Inflammatory macrophage (primary cell): Measurements from ENCODE around the gene INSR.

Source experiments
- DNase-seq, 2 donors: peaks; one replicate each; pipeline ENCODE4 v3.0.0-alpha.2; 2020 to 2022

INSR gene

DNA sequence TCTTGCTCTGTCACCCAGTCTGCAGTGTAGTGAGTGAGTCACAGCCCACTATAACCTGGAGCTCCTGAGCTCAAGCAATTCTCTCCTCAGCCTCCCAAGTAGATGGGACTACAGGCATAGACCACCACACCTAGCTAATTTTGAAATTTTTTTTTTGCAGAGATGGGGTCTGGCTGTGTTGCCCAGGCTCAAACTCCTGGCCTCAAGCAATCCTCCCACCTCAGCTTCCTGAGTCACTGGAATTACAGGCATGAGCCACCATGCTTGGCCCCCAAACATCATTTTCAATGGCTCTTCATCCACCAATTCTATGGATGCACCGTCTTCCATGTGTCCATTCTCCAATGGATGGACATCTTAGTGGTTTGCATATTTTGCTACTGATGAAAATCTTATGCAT, 155.8 kb downstream of the INSR start:
- no peak for DNase-seq

DNA sequence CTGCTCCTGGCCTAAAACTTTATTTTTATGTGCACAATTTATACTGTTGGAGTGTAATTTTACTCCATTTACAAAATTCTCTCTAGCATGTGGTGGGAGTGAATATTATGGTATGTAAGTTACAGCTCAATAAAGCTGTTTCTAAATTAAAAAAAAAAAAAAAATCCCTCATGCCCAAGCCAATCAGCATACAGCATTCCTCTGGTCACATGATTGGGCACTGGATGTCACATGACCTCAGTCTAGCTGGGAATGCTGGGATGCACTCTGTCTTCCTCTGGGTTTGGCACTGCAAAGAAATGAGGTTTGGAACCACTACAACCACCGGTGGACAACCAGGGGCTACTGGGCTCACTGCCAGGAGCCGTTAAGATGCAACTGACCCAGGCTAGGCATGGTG, 157.1 kb downstream of the INSR start:
- no peak for DNase-seq

DNA sequence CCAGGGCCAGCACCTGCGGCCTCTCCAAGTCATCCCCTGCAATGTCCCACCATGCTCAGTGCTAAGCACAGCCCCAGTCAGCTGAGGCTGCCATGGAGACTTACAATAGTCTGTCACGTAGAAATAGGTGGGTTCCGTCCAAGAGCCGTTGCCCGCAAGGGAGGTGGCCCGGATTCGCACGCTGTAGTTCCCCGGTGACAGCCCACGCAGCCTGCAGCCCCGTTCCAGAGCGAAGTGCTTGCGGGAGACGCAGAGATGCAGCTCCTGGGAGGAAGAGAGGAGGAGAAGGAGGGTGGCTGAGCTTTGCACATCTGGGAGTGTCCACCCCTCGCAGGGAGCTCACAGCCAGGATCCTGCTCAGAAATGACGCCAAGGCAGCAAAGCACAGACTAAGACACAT, 162.2 kb downstream of the INSR start:
- DNase-seq: no peak

DNA sequence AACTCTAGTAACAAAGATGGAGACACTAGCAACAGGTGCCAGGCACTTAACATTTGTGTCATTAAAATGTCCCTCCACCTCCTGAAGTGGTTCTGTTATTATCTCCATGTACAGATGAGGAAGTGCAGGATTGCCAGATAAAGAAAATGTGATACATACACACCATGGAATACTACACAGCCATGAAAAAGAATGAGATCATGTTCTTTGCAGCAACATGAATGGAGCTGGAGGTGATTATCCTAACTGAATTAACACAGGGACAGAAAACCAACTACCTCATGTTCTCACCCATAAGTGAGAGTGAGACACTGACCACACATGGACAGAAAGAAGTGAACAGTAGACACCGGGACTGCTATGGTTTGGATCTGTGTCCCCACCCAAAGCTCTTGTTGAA, 164.2 kb downstream of the INSR start:
- no peak for DNase-seq

DNA sequence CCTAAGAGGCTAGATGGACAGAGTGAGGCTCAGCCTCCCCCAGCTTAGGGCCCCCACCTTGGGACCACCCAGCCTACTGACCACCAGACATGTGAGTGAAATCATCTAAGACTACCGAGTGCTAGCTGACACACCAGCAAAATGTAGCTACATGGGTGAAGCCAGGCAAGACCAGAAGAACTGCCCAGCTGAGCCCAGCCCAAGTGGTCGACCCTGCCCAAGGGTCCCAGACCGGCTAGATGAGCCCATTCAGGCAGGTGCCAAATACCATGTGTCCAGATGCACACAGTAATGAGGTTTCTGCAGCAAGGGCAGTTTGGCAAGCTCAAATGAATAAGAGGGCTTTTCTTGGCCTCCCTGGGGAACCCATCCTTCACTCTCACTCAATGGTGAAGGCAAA, 168.1 kb downstream of the INSR start:
- no peak for DNase-seq

DNA sequence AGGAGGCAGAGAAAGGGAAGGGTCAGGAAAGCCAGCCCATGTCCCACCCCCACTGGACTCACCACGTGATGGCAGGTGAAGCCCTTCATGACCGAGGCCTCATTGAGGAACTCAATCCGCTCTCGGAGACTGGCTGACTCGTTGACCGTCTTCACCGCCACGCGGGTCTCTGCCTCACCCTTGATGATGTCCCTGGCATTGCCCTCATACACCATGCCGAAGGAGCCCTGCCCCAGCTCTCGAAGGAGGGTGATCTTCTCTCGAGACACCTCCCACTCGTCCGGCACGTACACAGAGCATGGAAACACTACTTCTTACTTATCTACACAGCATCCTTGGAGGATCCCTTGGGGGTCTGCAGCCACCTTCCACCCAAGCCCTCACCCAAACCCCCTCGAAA, 169.0 kb downstream of the INSR start:
- no peak for DNase-seq

DNA sequence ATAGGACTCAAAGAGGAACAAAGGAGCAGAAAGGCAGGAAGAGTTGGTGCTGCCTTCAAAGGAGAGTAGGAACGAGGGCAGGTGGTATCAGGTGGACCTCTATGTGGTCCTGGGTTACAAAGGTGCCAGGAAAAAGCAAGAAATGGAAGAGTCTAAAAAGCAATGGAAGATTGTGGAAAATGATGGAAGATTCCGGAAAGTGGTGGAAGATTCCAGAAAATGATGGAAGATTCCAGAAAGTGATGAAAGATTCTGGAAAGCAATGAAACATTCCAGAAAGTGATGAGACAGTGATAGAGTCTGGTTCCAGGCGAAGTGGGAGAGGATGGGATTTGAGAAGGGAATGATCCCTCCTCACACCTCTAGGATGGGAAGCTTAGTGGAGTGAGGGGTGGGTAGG, 169.4 kb downstream of the INSR start:
- no peak for DNase-seq

DNA sequence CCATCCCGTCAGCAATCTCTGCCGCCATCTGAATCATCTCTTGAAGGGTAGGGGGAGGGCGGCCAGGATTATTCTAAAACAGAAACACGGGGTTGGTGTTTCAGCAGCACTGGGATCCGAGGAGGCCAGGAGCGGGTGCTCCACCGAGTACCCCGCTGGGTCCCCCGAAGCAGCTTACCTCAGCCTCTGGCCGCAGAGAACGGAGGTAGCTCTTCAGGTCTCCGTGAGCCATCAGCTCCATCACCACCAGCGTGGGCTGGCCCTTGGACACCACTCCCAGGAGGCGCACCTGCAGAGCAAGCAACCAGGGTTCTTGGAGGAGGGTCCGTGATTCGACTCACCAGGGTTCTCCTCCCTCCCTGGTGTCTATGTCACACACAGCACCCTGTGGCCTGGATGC, 171.5 kb downstream of the INSR start:
- no peak for DNase-seq

DNA sequence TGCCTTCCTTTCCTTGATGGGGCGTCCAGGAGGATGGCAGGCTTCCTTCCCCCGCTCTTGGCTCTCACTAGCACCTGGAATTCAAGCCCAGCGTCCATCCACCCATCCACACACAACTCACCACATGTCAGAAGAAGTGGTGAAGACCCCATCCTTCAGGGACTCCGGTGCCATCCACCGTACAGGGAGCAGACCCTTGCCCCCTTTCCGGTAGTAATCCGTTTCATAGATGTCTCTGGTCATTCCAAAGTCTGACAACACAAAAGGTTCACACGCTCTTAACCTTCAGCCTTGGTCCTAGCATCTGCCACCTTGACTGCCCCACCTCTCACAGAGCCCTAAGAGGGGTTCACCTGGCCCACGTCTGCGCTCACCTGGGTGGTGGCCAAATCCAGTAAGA, 173.7 kb downstream of the INSR start:
- no peak for DNase-seq

DNA sequence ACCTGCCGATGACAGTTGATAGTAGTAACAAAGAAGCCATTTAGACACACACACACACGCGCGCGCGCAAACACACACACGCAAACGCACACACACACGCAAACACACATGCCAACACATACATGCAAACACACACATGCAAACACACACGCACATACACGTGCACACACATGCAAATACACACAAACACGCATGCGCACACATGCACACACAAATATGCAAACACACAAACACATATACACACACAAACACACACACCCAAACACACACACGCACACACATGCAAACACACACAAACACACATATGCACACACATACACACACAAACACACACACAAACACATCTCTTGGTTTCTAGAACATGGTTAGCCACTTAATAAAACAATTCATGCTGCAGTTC, 174.6 kb downstream of the INSR start:
- no peak for DNase-seq

DNA sequence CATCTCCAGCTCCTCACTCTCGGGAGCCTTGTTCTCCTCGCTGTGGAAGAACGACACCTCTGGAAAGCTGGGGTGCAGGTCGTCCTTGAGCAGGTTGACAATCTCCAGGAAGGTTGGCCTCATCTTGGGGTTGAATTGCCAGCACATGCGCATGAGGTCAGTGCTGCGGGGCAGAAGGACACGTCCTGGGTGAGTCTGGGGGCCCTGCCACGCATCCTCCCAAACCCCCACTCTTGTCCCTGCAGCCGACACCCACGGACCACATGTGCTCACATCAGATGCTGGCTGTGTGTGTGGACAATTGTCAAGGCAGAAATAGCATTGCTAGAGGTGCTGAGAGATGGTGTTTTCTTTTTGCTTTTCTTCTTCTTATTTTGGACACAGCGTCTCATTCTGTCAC, 177.0 kb downstream of the INSR start:
- no peak for DNase-seq

DNA sequence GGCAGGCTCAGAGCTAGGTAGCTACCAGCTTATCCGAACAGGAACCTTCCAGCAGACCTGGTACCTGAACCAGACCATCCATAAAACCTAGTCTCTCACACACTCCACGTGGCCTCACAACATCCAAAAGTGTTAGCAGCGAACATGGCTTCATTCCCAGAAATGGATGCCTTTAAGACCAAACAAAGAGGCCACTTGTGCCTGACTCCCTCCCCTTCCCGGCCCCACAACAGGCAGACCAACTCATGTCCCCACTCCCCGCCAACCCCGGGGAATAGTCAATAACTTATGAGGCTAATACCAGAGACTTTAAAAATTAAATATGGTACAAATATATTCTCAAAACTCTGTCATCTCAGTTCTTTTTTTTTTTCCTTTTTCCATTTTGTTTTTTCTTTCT, 178.5 kb downstream of the INSR start:
- no peak for DNase-seq

DNA sequence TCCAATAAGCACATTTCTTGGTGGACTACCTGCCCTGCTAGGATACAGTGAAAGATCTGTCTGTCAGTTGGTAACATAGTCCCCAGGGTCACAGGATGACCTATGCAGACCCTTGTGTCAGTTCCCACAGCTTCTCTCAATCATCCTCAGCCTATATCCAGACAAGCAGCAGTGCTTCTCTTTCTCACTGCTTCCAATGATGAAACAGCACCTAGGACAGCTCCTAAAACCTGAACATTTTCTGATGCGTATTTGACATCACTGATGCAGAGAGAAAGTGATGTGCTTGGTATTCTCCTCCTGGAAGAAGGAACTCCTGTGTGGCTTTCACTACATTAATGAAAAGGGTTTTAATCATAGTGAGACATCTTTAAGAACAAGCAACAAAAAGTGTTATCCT, 181.0 kb downstream of the INSR start:
- no peak for DNase-seq

DNA sequence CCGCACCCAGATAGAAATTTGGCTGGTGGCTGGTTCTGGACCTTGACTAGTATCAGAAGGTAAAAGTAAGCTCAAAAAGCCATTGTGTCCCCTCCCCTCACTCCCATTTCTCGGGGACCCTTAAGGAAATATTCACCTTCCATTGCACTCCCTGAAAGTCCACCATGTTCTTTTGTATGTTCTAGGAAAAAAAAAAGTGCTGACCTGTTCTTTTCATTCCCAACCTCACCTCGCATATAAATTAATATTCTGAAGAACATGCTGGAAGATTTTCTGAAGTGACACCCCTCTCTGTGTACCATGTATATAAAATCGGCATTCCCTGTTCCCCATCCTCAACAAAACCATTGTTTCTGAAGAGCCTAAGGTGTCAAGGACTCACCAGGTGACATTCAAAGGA, 181.5 kb downstream of the INSR start:
- DNase-seq: no peak

DNA sequence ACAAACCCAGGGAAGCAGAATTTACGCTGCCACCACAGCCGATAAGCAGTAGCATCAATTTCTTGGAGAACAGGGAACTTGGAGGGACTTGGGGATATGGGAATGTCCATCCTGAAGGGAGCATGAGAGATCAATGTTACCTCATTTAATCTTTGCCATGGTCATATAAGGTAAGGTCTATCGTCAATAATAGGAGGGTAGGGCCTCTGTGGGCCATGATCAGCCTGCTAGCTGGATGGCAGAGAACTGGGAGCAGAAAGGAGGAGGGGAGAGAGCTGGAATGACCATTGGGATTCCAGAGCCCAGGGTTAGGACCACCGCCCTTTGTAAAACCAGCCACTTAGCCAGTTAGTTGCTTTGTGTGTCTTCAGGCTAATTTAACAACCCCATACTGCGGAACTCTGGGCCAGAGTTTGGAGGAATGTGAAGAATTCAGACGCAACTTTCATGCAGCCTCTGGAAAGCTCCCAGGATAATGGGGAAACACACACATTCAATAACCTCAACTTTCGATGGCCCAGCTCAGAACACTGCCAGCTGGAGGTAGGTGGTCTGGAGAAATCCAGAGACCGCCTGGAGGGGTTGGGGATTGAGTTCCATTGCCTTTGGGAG, 184.4 kb downstream of the INSR start:
- DNase-seq: no peak

DNA sequence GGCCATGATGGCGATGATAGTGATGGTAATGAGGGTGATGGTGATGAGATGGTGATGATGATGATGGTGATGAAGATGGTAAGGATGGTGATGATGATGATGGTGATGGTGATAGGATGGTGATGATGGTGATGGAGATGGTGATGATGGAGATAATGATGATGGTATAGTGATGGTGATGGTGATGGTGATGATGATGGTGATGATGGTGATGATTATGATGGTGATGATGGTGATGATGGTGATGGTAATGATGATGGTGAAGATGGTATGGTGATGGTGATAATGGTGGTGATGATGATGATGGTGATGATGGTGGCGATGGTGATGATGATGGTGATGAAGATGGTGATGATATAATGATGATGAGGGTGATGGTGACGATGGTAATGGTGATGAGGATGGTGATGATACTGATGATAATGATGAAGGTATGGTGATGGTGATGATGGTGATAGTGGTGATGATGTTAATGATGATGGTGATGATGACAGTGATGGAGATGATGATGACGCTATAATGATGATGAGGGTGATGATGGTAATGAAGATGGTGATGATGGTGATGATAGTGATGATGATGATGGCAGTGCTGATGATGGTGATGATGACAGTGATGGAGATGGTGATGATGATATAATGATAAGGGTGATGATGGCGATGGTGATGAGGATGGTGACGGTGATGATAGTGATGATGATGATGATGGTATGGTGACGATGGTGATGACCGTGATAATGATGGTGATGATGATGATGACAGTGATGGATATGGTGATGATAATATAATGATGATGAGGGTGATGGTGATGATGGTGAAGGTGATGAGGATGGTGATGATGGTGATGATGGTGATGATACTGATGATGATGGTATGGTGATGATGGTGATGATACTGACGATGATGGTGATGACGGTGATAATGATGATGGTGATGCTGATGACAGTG, 187.2 kb downstream of the INSR start:
- DNase-seq: no peak

DNA sequence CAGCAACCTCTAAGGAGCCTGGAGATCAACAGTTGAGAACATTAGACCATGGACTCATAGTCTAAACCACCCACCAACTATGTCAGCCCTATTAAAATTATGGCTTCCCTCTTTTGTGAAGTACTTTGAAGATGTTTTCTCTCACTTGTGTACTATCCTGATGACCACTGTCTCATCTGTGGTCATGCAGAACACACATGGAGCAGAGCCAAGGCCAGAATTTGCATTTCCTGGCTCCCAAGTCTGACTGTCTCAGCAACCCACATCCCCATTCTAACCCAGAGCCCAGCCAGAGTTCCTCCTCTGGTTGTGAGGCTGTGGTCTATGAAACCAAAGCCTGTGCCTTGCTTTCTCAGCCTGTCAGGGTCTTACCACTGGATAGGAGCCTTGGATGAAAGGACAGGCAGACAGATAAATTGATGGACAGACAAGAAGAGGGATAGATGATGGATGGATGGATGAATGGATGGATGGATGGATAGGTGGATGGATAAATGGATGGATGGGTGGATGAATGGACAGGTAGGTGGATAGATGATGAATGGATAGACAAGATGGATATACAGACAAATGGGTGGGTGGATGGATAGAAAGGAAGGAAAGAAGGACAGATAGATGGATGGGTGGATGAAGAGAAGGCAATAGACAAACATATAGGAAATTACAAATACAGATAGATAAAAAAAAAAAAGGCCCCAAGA, 189.3 kb downstream of the INSR start:
- peak; percentile 68 to 69 for DNase-seq

DNA sequence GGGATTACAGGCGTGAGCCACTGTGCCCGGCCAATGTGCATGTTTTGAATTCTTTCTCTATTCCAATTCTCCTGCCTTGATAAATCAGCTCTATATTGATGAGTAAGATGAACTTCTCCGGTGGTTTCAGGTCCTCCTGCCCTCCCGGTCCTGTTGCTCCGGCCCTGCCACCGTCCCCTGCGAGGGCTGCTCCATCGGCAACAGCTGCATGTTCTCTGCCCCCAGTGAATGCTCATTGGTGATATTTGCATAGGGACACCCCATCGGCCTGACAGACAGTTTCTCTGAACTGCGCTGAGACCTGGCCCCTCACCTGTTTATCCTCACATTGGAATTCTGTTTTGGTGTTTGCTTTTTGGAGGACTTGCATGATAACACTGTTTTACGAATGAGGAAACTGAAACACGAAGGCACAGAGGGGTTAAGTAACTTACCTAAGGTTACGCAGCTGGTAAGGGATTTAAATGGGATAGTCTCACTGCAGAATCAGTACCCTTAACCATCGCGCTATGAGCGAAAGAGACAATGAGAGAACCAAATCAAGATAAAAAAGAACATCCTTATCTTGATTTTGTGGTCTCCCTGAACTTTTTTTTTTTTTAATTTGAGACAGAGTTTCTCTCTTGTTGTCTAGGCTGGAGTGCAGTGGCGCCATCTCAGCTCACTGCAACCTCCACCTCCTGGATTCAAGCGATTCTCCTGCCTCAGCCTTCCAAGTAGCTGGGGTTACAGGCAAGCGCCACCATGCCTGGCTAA, 192.5 kb downstream of the INSR start:
- no peak for DNase-seq

DNA sequence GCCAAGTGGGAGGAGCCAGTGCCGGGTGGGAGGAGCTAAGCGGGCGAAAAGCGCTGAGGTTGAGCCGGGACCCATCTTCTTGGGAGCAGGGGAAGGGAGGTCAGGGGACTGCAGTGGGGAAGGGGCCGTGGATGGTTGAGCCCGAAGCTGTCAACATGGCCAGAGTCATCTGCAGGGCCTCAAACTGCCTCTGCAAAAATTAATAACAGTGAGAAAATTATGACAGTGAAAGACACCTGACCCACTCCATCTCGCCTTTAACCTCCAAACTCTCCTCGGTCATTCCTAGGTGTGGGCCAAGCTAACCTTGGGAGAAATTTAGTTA, 194.7 kb downstream of the INSR start:
- DNase-seq: no peak

DNA sequence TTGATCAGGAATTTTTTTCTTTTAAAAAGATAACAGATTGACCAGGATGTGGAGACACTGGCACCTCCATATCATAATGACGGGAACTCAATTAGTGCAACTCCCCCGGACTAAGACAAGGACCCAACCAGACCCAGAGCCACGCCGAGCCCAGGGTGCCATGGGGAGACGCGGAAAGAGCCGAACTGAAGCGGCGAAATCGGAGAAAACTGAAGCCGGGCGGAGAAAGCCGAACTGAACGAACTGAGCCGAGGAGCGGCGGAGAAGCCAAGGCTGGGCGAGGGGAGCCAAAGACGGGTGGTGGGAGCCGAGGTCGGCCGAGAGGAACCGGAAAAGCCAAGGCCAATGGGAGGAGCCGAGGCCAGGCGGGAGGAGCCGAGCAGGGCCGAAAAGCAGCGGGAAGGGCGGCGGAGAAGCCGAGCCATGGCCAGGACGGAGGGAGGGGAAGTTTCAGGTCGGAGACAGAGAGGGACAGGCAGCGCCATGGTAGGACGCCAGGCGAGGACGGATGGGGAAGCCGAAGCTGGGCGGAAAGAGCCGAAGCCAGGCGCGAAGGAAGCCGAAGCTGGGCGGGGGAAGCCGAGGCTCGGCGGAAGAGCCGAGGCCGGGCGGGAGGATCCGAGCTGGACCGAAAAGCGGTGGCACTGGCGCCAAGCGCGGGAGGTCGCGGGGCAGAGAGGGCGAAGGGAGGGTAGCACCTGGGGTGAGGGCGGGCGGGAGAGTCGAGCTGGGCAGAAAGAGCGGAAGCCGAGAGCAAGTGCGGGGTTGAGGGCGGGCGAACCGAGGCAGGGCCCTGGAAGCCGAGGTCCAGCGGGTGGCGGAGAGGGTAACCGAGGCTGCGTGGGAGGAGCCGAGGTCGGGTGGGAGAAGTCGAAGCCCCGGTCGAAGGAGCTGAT, 195.3 kb downstream of the INSR start:
- peak; percentile 93 to 96 for DNase-seq

DNA sequence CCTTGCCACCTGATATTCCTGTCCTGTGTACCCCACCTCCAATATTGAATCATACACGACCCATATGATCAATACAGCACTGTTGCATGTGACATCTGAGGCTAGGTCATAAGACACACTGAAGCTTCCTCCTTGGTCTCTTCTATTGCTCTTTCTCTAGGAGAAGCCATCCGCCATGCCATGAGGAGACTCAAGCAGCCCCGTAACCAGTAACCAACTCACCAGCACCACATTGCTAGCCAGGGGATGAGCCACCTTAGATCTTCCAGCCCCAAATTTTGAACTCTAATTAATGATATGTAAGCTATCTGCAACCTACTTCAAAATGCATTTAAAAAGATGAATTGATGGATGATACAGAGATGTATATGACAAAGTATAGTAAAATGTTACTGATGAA, 196.1 kb downstream of the INSR start:
- no peak for DNase-seq

DNA sequence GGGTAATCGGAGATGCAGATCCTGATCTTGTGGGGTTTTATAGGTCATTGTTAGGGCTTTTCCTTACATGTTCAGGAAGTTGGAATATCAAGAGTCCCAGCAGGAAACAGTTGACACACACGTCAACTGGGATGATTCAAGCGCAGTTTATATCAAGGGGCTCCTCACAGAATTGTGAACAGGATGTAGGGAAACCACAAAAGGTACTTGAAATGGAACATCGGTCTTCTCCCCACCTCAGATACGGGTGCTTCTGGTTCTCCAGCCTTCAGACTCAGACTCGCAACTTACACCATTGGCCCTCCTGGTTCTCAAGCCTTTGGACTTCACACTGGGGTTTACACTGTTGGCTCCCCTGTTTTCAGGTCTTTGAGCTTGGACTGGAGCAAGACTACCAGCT, 205.2 kb downstream of the INSR start:
- no peak for DNase-seq
